ENCODE results near the gene PPM1H.

PPM1H gene

DNA sequence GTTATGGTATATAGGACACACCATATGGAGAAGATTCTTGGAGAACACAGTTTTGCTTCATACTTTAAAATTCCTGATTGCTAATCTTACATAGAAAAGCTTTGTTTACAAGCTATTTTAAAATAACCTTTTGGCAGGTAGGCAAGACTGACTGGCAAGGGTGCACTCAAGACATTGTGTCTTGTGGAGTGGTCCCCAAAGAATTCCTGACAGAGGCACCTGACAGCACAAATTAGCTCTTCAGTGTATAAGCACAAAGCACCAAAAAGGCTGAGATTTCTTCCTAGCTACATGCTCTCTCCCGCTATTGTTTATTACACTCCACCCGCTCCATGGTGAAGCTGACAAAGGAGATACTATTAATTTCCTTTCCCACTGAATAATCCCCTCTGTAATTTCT lies 329.0 kb downstream of the PPM1H start:
- TF ChIP-seq, protein P1, sequence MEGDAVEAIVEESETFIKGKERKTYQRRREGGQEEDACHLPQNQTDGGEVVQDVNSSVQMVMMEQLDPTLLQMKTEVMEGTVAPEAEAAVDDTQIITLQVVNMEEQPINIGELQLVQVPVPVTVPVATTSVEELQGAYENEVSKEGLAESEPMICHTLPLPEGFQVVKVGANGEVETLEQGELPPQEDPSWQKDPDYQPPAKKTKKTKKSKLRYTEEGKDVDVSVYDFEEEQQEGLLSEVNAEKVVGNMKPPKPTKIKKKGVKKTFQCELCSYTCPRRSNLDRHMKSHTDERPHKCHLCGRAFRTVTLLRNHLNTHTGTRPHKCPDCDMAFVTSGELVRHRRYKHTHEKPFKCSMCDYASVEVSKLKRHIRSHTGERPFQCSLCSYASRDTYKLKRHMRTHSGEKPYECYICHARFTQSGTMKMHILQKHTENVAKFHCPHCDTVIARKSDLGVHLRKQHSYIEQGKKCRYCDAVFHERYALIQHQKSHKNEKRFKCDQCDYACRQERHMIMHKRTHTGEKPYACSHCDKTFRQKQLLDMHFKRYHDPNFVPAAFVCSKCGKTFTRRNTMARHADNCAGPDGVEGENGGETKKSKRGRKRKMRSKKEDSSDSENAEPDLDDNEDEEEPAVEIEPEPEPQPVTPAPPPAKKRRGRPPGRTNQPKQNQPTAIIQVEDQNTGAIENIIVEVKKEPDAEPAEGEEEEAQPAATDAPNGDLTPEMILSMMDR (IDR thresholded peaks at IDR 0.05; ENCODE audit: low read depth, low read length, missing control alignments) = no peak
- Histone ChIP-seq H3K36me3 (replicated peaks) (no peaks in the 10 kb centered on the region), H3K27me3 (replicated peaks) (no peaks in the 10 kb centered on the region), H3K27ac (peak overlapping the region; percentile 98), H3K4me3 (ENCODE audit: low read depth, low read length) (no peak overlapping the region)
- DNase-seq = no peak
- in situ Hi-C loops (cut with HindIII; ENCODE audit: low pct_ligation_motif_present, low sequenced_read_pairs) = no loop called here

DNA sequence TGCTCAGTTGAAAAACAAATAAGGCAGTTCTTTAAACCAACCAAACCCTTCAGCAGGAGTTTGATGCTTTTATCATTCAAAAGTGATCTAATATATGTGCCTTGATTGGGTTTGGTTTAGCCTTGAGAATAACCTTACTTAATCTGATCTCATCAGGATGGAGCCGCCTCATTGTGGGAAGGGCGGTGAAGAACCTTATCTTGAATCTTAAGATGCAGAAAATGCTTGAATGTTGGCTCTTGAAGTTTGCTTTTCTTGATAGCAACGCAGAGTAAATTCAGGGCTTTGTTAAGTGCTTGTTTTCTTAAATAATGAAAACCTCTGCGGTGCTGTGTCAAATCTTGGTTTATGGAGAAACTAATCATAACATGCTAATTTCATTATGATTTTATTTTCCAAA lies 330.1 kb downstream of the PPM1H start:
- peak overlapping the region; percentile 98 for H3K27ac ChIP-seq
- DNase-seq = peak; percentile 36
- TF ChIP-seq, protein P1 (IDR thresholded peaks at IDR 0.05; ENCODE audit: low read depth, low read length, missing control alignments) = no peak
- no peaks in the 10 kb centered on the region for H3K36me3 ChIP-seq (replicated peaks)
- in situ Hi-C loops (cut with HindIII; ENCODE audit: low pct_ligation_motif_present, low sequenced_read_pairs) = no loop called here
- no peaks in the 10 kb centered on the region for H3K27me3 ChIP-seq (replicated peaks)
- peak overlapping the region; percentile 90 for H3K4me3 ChIP-seq (ENCODE audit: low read depth, low read length)

DNA sequence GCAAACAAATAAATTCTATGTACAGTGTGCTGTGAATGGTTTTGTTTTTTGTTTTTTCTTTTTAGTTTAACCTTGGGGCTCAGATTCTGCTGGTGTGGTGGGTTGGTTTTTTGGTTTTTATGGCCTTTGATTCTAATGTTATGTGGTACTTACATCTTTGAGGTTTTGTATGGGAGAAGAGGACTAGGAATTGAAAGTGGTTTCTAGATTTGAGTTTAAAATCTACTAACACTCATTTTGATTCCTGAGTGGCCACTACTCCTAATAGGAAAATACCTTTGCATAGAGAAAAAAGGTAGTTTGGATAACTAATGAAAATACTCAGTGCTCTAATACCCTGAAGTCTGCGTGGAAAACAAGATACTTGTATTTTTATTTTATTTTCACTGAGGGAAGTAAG lies 330.6 kb downstream of the PPM1H start:
- Histone ChIP-seq H3K4me3 (ENCODE audit: low read depth, low read length) (peak overlapping the region; percentile 90), H3K27ac (peak overlapping the region; percentile 98), H3K36me3 (replicated peaks) (no peaks in the 10 kb centered on the region), H3K27me3 (replicated peaks) (no peaks in the 10 kb centered on the region)
- DNase-seq = no peak
- TF ChIP-seq, protein P1 (IDR thresholded peaks at IDR 0.05; ENCODE audit: low read depth, low read length, missing control alignments) = no peak
- in situ Hi-C loops (cut with HindIII; ENCODE audit: low pct_ligation_motif_present, low sequenced_read_pairs) = no loop called here

DNA sequence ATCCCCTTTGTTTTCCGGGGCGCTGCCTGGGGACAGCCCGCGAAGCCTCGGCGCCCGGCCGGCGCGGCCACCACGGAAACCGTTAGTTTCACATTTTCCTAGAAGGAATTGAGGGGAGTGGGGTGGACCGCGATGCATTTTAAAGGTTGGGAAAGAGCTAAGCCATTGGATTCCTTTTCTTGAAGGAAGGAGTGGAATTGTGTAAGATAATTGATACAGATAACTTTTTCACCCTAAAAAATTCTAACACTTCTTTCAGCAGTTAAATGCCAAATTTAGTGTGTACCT lies 331.2 kb downstream of the PPM1H start:
- TF ChIP-seq, protein P1 (IDR thresholded peaks at IDR 0.05; ENCODE audit: low read depth, low read length, missing control alignments) = no peak
- no peak for DNase-seq
- Histone ChIP-seq H3K27ac (peak overlapping the region; percentile 98), H3K36me3 (replicated peaks) (no peaks in the 10 kb centered on the region), H3K27me3 (replicated peaks) (no peaks in the 10 kb centered on the region), H3K4me3 (ENCODE audit: low read depth, low read length) (peak overlapping the region; percentile 90)
- in situ Hi-C loops (cut with HindIII; ENCODE audit: low pct_ligation_motif_present, low sequenced_read_pairs) = no loop called here

DNA sequence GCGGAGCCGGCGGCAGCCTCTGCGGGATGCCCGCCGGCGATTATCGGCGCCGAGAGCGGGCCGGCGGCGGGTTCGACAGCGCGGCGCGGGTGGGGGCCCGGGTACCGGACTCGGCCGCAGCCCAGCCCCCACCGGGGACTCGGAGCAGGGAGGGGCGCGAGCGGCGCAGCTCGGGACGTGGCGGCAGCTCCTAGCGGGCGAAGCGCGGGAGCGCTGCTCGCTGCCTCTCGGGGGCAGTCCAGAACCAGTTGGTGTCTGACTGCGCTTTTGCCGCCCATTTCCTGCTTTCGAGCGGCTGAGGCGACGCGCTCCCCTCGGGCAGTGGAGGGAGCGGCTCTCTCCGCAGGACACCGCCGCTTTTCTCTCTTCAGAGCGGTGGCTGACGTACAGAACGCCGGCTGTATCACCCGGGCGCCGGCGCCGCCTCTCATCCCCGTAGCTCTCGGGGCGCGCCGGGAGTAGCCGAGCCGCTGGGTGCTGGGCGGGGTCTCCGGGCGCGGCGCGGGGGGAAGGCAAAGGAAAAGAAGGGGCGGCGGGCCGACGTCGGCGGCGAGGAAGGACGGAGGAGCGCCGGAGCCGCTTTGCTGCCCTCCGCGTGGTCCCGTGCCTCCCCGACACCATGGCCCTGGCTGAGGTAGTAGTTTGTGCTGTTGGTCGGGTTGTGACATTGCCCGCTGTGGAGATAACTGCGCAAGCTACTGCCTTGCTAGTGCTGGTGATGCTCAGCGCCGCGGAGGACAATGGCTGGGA lies 331.7 kb downstream of the PPM1H start:
- TF ChIP-seq, protein P1 (IDR thresholded peaks at IDR 0.05; ENCODE audit: low read depth, low read length, missing control alignments) = peak; percentile 60
- Histone ChIP-seq H3K27ac (peak overlapping the region; percentile 98), H3K36me3 (replicated peaks) (no peaks in the 10 kb centered on the region), H3K27me3 (replicated peaks) (no peaks in the 10 kb centered on the region), H3K4me3 (ENCODE audit: low read depth, low read length) (peak overlapping the region; percentile 90)
- peak; percentile 70 for DNase-seq
- in situ Hi-C loops (cut with HindIII; ENCODE audit: low pct_ligation_motif_present, low sequenced_read_pairs) = no loop called here

All from brain microvascular endothelial cell (primary cell).